ENCODE data around the gene MSL3.
A peak's percentile ranks its signal among the peaks of the same experiment; 100 is the strongest.

Gene MSL3

DNA sequence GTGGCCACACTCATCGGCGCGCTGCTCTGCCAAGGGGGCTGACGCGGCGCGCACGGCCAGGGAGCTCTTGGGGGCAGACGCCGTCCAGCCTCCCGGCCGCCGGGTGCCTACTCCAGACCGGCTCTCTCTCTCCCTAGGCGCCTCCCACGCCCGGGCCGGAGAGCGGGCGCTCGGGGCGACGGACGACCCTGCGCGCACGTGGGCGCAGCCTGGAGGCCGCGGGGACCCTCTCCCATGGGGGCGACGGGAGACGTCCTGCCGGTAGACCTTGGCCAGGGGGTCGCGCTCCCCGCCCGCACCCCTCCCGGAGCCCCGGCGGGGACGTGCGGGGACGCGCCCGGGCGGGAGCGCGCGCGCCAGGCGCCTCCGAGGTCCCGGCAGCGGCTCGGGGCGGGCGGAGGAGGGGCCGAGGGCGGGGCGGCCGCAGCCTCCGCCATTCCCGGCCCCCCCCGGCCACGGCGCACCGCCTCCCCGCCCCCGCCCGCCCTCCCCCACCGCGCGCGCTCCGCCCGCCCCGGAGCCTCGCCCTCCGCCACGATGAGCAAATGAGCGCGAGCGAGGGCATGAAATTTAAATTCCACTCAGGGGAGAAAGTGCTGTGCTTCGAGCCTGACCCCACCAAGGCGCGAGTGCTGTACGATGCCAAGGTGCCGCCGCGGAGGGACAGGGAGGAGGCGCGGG is at the start of gene MSL3:
Gene MSL3, plus strand, starts transcription at position 519 of the 681 bp plus-strand sequence. Its CDS starts 27 bp downstream, at position 546.
- DNase-seq, result peak; percentile 77

DNA sequence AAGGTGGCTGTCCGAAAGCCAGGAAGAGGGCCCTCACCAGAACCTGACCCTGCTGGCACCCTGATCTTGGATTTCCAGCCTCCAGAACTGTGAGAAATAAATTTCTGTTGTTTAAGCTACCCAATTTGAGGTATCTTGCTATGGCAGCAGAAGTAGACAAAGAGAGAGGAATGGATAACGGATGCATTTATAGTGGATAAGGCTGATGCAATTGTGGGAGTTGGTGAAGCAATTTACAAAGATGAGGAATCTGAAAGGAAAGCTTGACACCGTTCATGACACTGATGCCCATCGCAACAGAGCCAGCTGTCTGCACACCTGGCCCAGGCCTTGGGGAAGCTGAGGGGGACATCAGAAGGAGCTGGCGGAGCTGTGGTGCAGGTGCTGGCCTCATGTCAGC is 35.7 kb upstream of the MSL3 start:
- DNase-seq, result no peak

- DNase-seq, result peak; percentile 26
These were observed 33.7 kb upstream of the MSL3 start for GRCh38 chrX:11724122-11725017.

DNA sequence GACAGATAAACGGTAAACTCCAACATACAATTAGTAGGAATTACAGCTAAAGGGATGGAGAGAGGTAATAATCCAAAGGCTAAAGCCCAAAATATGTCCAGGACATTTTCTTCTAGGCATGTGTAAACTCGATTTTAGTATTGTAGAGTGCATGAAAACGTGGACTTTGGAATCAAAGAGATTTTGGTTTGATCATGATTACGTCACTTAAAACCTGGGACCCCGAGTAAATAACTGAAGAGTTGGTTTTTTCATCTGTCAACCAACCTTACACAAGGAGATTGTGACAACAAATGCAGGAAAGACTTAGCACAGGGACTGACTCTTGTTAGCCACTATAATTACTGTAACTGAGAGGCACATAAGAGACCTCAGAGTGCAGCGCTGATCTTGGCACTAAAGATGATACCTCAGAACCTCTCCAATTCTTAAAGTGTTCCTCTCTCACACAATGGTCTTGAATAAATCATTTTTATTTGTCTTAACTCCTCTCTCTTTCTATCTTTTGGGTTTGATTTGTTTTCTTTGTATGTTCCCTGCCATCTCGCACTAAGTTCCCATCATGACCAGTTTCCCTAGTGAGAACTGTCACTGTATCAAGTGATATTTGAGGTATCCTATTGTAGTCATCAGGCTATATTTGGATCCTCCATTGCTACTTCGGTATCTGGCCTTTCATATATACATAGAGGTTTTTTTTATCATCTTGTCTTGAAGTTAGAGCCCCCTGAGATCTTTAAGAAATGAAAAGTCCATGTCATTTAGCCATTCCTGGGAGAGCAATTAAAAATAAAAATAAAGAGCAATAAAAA is 32.2 kb upstream of the MSL3 start:
- DNase-seq, result no peak

DNA sequence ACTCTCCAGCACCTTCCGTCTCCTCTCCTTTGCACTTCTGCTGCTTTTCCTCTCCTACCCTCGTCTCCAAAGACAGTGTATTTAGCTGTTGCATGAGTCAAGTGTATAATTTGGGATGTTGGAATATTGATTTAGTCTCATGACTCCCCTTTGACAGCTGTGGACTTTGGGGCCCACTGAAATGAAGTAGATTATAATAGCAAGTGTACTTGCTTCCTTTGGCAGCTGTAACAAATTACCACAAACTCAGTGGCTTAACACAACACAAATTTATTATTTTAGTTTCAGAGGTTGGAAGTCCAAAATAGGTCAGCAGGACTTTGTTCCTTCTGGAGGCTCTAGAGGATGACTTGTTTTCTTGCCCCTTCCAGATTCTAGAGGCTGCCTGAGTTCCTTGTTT is 29.5 kb upstream of the MSL3 start:
- DNase-seq, result no peak

DNA sequence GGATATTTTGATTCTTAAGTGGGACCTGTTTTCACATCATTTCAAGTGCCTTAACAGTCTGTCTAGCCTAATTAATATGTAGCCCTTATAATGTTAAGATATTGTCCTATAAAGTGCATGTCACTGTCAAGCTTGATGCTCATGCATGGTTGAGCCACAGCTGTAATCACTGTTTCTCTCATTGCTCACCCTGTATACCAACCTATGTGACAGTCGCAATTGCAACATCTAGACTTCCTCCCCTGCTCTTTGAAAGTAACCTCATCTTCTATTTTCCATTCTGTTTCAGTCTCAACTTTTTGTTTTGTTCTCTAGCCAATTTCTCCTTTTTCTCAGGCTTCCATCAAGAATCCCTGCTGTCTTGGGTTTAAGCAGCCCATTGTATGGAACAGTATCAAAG is 24.4 kb upstream of the MSL3 start:
- DNase-seq, result no peak

DNA sequence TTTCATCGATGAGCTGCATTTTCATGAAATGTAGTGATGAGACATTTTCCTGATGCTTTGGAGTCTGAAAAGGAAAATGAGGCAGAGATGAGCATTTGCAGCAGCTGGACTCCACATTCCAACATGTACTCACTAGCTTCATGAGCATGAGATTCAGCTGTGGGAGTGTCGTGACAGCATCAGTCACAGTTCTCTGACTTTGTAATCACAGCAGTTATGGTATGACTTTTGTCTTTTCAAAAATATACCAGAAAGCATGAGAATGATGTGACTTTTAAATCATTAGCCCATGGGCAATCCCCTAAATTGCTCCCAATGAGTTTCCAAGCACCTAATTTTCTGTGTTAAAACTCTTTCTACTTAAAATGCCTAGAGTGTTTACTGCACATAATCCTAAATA is 18.3 kb upstream of the MSL3 start:
- DNase-seq, result no peak

GRCh38 chrX:11740794-11741193 is 17.2 kb upstream of the MSL3 start:
- DNase-seq, result no peak

GRCh38 chrX:11741574-11741973 is 16.5 kb upstream of the MSL3 start:
- no peak for DNase-seq

- no peak for DNase-seq
These were observed 12.2 kb upstream of the MSL3 start for GRCh38 chrX:11745881-11746280.

DNA sequence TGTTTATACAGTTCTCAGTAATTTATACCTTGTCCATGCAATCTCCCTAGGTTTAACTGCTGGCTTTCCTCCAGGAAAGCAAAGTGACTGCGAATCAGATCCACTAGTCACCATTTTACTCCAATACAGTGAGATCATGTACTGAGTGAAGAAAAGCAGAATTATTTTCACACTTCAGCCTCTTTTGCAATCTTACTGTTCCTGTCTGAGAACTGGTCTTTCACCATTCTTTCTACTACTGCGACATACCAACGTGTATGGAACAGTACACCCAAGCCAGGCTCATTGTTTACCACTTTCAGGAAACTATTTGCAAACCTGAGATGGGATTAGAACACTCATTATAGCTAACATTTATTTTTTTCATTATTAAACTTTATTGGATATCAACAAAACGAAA is 8.0 kb upstream of the MSL3 start:
- DNase-seq, result no peak

GRCh38 chrX:11750694-11751093 is 7.3 kb upstream of the MSL3 start:
- no peak for DNase-seq

DNA sequence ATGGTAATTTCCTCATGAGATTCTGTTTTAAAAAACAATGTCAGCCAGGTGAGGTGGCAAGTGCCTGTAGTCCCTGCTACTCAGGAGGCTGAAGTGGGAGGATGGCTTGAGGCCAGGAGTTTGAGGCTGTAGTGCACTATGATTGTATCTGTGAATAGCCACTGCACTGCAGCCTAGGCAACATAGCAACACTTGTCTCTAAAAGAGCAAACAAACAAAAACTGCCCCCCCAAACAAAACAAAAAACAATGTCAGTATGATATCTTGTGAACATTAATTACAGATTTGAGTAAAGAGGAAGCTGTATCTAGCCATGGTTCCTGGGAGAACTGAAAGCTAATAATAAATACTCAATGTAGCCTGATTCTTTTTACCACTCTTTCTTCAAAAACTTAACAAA is 6.8 kb upstream of the MSL3 start:
- DNase-seq, result no peak

DNA sequence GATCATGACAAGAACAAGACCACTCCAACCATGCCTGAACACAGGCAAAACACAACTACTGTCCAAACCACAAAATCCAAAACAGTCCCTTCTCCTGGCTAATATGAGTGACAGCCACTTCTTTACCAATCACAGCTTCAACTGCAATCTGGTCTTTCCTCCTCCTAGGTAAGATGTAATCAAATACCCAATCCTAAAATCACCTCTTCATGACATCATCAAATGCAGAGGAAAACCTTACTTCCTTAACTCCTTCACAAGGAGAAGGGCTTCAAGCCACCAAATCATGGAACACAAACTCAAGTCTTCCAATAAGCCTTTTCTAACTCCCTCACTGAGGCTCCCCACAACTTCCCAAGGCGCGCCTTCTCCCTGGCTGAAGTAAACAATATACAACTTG is 4.4 kb upstream of the MSL3 start:
- no peak for DNase-seq

- DNase-seq, result no peak
These were observed 2.9 kb upstream of the MSL3 start for GRCh38 chrX:11754958-11755645.

- DNase-seq, result no peak
These were observed 2.3 kb upstream of the MSL3 start for GRCh38 chrX:11755724-11756123.

GRCh38 chrX:11756354-11757318 is 1.4 kb upstream of the MSL3 start:
- DNase-seq, result no peak

DNA sequence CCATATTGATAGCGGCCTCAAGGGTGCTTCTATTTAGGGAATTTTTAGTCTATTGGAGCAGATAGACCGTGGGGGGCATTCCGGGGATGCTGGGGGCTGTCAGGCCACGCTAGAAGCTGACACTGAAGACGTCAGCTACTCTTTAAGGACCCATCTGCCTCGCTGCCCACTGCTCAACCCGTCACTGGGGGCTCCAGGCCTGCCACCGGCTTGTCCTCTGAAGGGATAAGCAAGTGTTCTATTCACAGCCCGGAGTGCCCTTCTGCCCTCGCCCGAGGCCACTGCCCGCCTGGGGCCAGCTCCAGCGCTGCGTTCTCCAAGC is 679 bp upstream of the MSL3 start:
- DNase-seq, result no peak

GRCh38 chrX:11758400-11759171 is 549 bp downstream of the MSL3 start:
- peak; percentile 92 for DNase-seq

DNA sequence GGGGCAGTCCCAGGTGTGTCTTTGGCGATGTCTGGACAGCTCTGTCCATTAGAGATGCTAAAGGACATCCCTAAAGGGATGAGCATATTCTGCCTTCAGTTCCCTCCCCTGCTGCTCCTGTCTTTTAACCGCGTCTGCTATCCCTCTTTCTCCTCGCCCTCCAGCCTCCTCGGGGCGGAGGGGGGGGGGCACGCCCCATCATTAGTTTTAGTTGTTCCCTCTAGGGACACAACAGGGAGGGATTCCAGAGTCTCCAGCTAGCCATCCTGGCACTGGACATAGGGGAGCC is 1.1 kb downstream of the MSL3 start:
- DNase-seq, result no peak

All from eye (tissue), 1 donor.